ENCODE results near the gene THSD4.

Gene THSD4

GRCh38 chr15:71271327-71271726 is 156.1 kb downstream of the THSD4 start:
- DNase-seq: no peak

- DNase-seq: no peak
Observed at GRCh38 chr15:71272932-71273331, 157.7 kb downstream of the THSD4 start.

GRCh38 chr15:71273731-71274447 is 158.6 kb downstream of the THSD4 start:
- no peak for DNase-seq

GRCh38 chr15:71274448-71274798 is 159.2 kb downstream of the THSD4 start:
- no peak for DNase-seq

GRCh38 chr15:71275098-71275497 is 159.8 kb downstream of the THSD4 start:
- no peak for DNase-seq

- DNase-seq: no peak
Observed at GRCh38 chr15:71275566-71276335, 160.5 kb downstream of the THSD4 start.

GRCh38 chr15:71276336-71276665 is 161.0 kb downstream of the THSD4 start:
- no peak for DNase-seq

- DNase-seq: no peak
Observed at GRCh38 chr15:71278989-71279756, 163.9 kb downstream of the THSD4 start.

GRCh38 chr15:71279757-71280141 is 164.5 kb downstream of the THSD4 start:
- DNase-seq: no peak

- DNase-seq: no peak
Observed at GRCh38 chr15:71280206-71280605, 164.9 kb downstream of the THSD4 start.

- no peak for DNase-seq
Observed at GRCh38 chr15:71281256-71281655, 166.0 kb downstream of the THSD4 start.

GRCh38 chr15:71282076-71282475 is 166.8 kb downstream of the THSD4 start:
- no peak for DNase-seq

GRCh38 chr15:71288348-71288955 is 173.2 kb downstream of the THSD4 start:
- no peak for DNase-seq

GRCh38 chr15:71290002-71290401 is 174.7 kb downstream of the THSD4 start:
- no peak for DNase-seq

GRCh38 chr15:71290881-71291635 is 175.8 kb downstream of the THSD4 start:
- DNase-seq: no peak

- DNase-seq: no peak
Observed at GRCh38 chr15:71291723-71292122, 176.5 kb downstream of the THSD4 start.

GRCh38 chr15:71293723-71294122 is 178.5 kb downstream of the THSD4 start:
- DNase-seq: no peak

GRCh38 chr15:71294251-71294910 is 179.1 kb downstream of the THSD4 start:
- no peak for DNase-seq

- no peak for DNase-seq
Observed at GRCh38 chr15:71294911-71295602, 179.8 kb downstream of the THSD4 start.

GRCh38 chr15:71295603-71296314 is 180.5 kb downstream of the THSD4 start:
- no peak for DNase-seq

GRCh38 chr15:71296315-71296679 is 181.0 kb downstream of the THSD4 start:
- no peak for DNase-seq

Data from T-helper 9 cell (primary cell).